Epithelial cell of umbilical artery (primary cell): ENCODE results near the gene GSS. TPM values are rescaled to one million over a fixed set of nuclear protein-coding genes. Genes with fewer than 3 reads are reported as not detected.

Source experiments
- total RNA-seq: library from RNA; depleted of rRNA; stranded (reverse); fragments of >200 nt; gene quantifications from 2 replicates; pipeline ENCODE4 v1.2.3, GENCODE V29; 2014

The GSS gene
- total RNA-seq = 54.6 and 55.2 TPM in 2 replicates

GRCh38 chr20:34955231-34956040 lies at the start of gene GSS, which contains the start of gene MYH7B:
Gene GSS (minus strand): TSS chr20:34955806. CDS start chr20:34951852, 3,954 bp downstream.
Gene MYH7B (plus strand): TSS chr20:34955868. CDS start chr20:34978006, 22,138 bp downstream.

Other genes with a start within 250 kb of the GSS start
- gene NCOA6, start 130.2 kb downstream of the GSS start, total RNA-seq = 3.5 and 5.2 TPM in 2 replicates
- gene GGT7, start 83.0 kb downstream of the GSS start, total RNA-seq = 3.2 and 3.9 TPM in 2 replicates
- gene ACSS2, start 79.2 kb downstream of the GSS start, total RNA-seq = 46.1 and 52.0 TPM in 2 replicates
- not detected in 2 replicates for gene MYH7B, start 62 bp upstream of the GSS start, total RNA-seq
- 65.5 and 67.2 TPM in 2 replicates for gene TRPC4AP, start 137.0 kb upstream of the GSS start, total RNA-seq
- gene EDEM2, start 191.5 kb upstream of the GSS start, total RNA-seq = 41.9 and 80.4 TPM in 2 replicates
- gene PROCR, start 216.3 kb upstream of the GSS start, total RNA-seq = 332 and 610 TPM in 2 replicates